ENCODE results near the gene ACSS3. TPM values are rescaled to one million over a fixed set of nuclear protein-coding genes. Genes with fewer than 3 reads are reported as not detected.

The ACSS3 gene
- total and polyA plus RNA-seq, 9 donors = 15.8 to 67.0 (median 39.1) TPM

DNA sequence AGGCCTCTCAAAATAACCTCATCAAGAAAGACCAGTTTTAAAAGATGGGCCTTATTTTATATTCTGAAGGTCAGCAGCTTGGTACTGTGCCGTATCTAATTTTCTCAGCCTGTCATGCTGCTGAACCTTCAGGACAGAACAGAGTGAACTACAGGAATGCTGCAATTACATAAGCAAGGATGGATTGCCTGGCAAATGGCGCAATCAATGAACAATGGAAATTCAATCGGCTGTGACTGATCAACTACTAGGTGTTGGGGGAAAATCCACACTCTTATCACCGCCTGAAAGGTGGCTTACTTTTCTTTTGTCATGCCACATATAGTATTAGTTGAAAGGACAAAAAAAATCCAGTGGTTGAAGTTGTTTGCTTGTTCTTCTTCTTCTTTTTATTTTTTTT is 8.5 kb downstream of the ACSS3 start:
- no peaks in the 10 kb centered on the region for H3K27me3 ChIP-seq
- peaks cover 6% of the 10 kb centered on the region for H3K4me1 ChIP-seq (ENCODE audit: insufficient read depth)
- no peak for DNase-seq
- no peak for TF ChIP-seq POLR2A (IDR thresholded peaks at IDR 0.05)
- no peak for TF ChIP-seq EP300 (IDR thresholded peaks at IDR 0.05)
- TF ChIP-seq, protein P1, sequence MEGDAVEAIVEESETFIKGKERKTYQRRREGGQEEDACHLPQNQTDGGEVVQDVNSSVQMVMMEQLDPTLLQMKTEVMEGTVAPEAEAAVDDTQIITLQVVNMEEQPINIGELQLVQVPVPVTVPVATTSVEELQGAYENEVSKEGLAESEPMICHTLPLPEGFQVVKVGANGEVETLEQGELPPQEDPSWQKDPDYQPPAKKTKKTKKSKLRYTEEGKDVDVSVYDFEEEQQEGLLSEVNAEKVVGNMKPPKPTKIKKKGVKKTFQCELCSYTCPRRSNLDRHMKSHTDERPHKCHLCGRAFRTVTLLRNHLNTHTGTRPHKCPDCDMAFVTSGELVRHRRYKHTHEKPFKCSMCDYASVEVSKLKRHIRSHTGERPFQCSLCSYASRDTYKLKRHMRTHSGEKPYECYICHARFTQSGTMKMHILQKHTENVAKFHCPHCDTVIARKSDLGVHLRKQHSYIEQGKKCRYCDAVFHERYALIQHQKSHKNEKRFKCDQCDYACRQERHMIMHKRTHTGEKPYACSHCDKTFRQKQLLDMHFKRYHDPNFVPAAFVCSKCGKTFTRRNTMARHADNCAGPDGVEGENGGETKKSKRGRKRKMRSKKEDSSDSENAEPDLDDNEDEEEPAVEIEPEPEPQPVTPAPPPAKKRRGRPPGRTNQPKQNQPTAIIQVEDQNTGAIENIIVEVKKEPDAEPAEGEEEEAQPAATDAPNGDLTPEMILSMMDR (IDR thresholded peaks at IDR 0.05) = no peak
- no peak overlapping the region for H3K4me3 ChIP-seq
- intact Hi-C loops (cut with DNase I) = no loop called here
- H3K27ac ChIP-seq = no peak overlapping the region
- 83 to 90% (median 86%) methylated on average over 4 of the region's 4 CpGs for WGBS, 3 donors
- H3K9me3 ChIP-seq = no peaks in the 10 kb centered on the region
- no peaks in the 10 kb centered on the region for H3K36me3 ChIP-seq

DNA sequence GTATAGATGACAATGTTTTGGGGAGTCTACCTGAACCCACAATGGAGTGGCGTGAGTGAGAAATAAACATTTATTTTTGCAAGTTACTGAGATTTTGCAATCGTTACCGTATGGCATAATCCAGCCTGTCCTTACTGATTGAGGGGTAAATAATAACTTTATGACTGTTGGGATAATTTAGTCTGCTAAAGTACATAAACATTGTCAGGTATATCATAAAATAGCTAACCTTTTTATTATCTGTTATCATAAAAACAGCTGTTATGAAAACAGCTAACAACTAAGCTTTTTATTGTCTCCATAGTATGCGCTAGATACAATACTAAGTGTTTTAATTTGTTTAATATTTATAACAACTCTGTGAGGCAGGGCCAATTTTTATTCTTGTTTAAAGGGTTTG is 10.3 kb downstream of the ACSS3 start:
- H3K4me3 ChIP-seq = no peak overlapping the region
- H3K27ac ChIP-seq = no peak overlapping the region
- H3K4me1 ChIP-seq (ENCODE audit: insufficient read depth) = peaks cover 6% of the 10 kb centered on the region
- H3K9me3 ChIP-seq = no peaks in the 10 kb centered on the region
- 90 to 92% (median 90%) methylated on average over 4 of the region's 4 CpGs for WGBS, 3 donors
- intact Hi-C loops (cut with DNase I) = no loop called here
- H3K36me3 ChIP-seq = no peaks in the 10 kb centered on the region
- no peak for TF ChIP-seq POLR2A (IDR thresholded peaks at IDR 0.05)
- TF ChIP-seq EP300 (IDR thresholded peaks at IDR 0.05) = no peak
- TF ChIP-seq, protein P1 (IDR thresholded peaks at IDR 0.05) = no peak
- H3K27me3 ChIP-seq = no peaks in the 10 kb centered on the region
- DNase-seq = no peak

DNA sequence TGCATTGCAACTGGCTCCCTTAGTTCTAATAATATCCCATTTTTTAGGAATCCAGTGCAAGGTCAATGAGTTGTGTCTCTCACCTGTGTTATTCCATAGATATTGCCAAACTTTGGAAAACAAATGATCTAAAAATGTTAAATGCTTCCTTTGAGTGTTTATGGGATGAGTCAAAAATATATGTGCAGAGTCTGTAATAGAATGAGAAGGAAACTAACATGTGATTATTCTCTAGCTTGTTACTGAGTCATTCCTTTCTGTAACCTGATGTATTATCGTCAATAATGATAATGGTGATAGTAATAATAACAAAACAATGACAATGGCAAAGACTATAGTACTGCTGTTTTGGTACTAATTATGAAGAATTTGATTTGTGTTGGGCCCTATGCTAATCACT is 11.5 kb downstream of the ACSS3 start:
- Histone ChIP-seq H3K4me3 (no peak overlapping the region), H3K4me1 (ENCODE audit: insufficient read depth) (peaks cover 4% of the 10 kb centered on the region), H3K27me3 (no peaks in the 10 kb centered on the region), H3K27ac (no peak overlapping the region), H3K9me3 (no peaks in the 10 kb centered on the region), H3K36me3 (no peaks in the 10 kb centered on the region)
- intact Hi-C loops (cut with DNase I) = no loop called here
- WGBS, 3 donors = 58 to 68% (median 63%) methylated on average over 1 of the region's 1 CpG
- TF ChIP-seq, protein P1 (IDR thresholded peaks at IDR 0.05) = no peak
- no peak for TF ChIP-seq EP300 (IDR thresholded peaks at IDR 0.05)
- no peak for TF ChIP-seq POLR2A (IDR thresholded peaks at IDR 0.05)
- no peak for DNase-seq

DNA sequence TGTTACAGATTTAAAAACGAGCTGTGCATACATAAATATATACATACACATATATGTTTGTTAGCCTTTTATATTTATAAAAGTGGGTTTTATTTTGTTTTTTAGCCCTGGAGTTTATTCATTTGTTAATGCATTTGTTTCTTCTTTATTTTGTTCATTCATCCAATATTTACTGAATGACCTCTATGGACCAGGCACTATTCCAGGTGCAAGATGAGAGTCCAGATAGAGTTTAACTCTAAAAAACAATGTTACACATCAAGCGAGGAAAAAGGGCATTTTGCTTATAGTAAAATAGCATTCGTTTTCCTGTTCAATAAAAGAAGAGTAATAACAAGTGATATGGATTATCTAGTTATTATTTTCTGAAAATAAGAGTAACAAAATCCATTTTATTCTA is 14.2 kb downstream of the ACSS3 start:
- Histone ChIP-seq H3K27me3 (no peaks in the 10 kb centered on the region), H3K36me3 (no peaks in the 10 kb centered on the region), H3K27ac (no peak overlapping the region), H3K4me3 (no peak overlapping the region), H3K4me1 (ENCODE audit: insufficient read depth) (no peaks in the 10 kb centered on the region), H3K9me3 (no peaks in the 10 kb centered on the region)
- 85 to 90% (median 87%) methylated on average over 3 of the region's 3 CpGs for WGBS, 3 donors
- DNase-seq = no peak
- intact Hi-C loops (cut with DNase I) = no loop called here
- no peak for TF ChIP-seq EP300 (IDR thresholded peaks at IDR 0.05)
- TF ChIP-seq, protein P1 (IDR thresholded peaks at IDR 0.05) = no peak
- TF ChIP-seq POLR2A (IDR thresholded peaks at IDR 0.05) = no peak

Data from ovary (tissue), 9 donors.